HepG2 (cell line): ENCODE data around the gene PPM1H. TPM values are rescaled to one million over a fixed set of nuclear protein-coding genes. Genes with fewer than 3 reads are reported as not detected.

Experiments used
- ATAC-seq: fragments of 200-7000 bp; cut with Tn5 transposase; 3 replicates; pipeline ENCODE4 v1.9.1; 2020; ENCODE audit warnings: mild to moderate bottlenecking, moderate library complexity
- BruUV-seq: library from RNA; stranded (reverse); fragments of 400-500 nt; replicated peaks from 2 replicates; lab custom pipeline; 2021; lab: Mats Ljungman, UMichigan
- CTCF ChIA-PET: fragments of 300-600 bp; formaldehyde crosslinking; extraction: SDS; loops from one replicate; lab custom pipeline; 2021; ENCODE audit warnings: low total read pairs, inconsistent platforms, low intra/inter-chr PET ratio; lab: Yijun Ruan, JAX
- POLR2A ChIA-PET: fragments of 350-600 bp; sonication (Branson Sonifier 250); formaldehyde crosslinking; loops from one replicate; lab custom pipeline; 2020; ENCODE audit warnings: antibody characterized with exemption, inconsistent platforms; lab: Yijun Ruan, JAX
- DNase-seq: peaks from one replicate; pipeline ENCODE4 v3.0.0-alpha.2; 2015; ENCODE audit warnings: low spot score
- FAIRE-seq: peaks from 3 replicates; lab custom pipeline; 2011; peaks lifted over from hg19 to GRCh38; lab: Jason Lieb, UNC
- H2AFZ ChIP-seq: one replicate; pipeline ENCODE4 v1.6.1; 2011; ENCODE audit warnings: low read length, inconsistent platforms
- H3K27ac ChIP-seq: fragments of 300-600 bp; 3 replicates; pipeline ENCODE4 v1.8.0; 2011; ENCODE audit warnings: mixed run types, mild to moderate bottlenecking, mixed read lengths, low read length, inconsistent platforms; ENCODE audit not compliant: insufficient read depth; ENCODE audit errors: extremely low read length
- H3K27me3 ChIP-seq, 2 experiments: fragments of 200-600 bp in 1 of 2; 2 replicates in 1 of 2; 3 replicates in 1 of 2; pipeline versions ENCODE4 v1.6.0 to v1.8.0; 2011; ENCODE audit warnings: low read length in 2 of 2, mild to moderate bottlenecking in 2 of 2, moderate library complexity in 2 of 2, inconsistent platforms in 1 of 2; ENCODE audit not compliant: insufficient read depth in 2 of 2, control insufficient read depth in 1 of 2
- H3K36me3 ChIP-seq, 2 experiments: fragments of 200-600 bp in 1 of 2; replicated peaks in 1 of 2; 2 replicates in 1 of 2; 3 replicates in 1 of 2; pipeline versions ENCODE4 v1.5.1 to v1.8.0; 2011; ENCODE audit warnings: low read length in 2 of 2, inconsistent platforms in 1 of 2; ENCODE audit not compliant: insufficient read depth in 2 of 2, control insufficient read depth in 1 of 2
- H3K4me1 ChIP-seq: 2 replicates; pipeline ENCODE4 v1.5.1; 2012; ENCODE audit warnings: low read length, inconsistent platforms; ENCODE audit not compliant: insufficient read depth
- H3K4me2 ChIP-seq: 2 replicates; pipeline ENCODE4 v1.6.0; 2011; ENCODE audit warnings: low read depth, low read length, inconsistent platforms
- H3K4me3 ChIP-seq, 3 experiments: fragments of 200-600 bp in 1 of 3; sonication (generic), shearing (Covaris generic) in 1 of 3; replicated peaks in 1 of 3; 2 replicates each; pipeline ENCODE4 v1.5.1; 2011 to 2016; ENCODE audit warnings: low read length in 3 of 3, inconsistent platforms in 2 of 3, low read depth in 2 of 3, mild to moderate bottlenecking in 2 of 3, control low read depth in 1 of 3, mixed read lengths in 1 of 3; ENCODE audit not compliant: insufficient read depth in 1 of 3
- H3K79me2 ChIP-seq: one replicate; pipeline ENCODE4 v1.6.1; 2011; ENCODE audit warnings: low read length, inconsistent platforms; ENCODE audit not compliant: insufficient read depth
- H3K9ac ChIP-seq: 2 replicates; pipeline ENCODE4 v1.6.0; 2011; ENCODE audit warnings: mild to moderate bottlenecking, low read depth, low read length, inconsistent platforms; ENCODE audit not compliant: insufficient read depth
- H3K9me3 ChIP-seq: 2 replicates; pipeline ENCODE4 v1.5.1; 2012; ENCODE audit warnings: mild to moderate bottlenecking, low read length
- H4K20me1 ChIP-seq: 2 replicates; pipeline ENCODE4 v1.6.0; 2011; ENCODE audit warnings: inconsistent platforms, mild to moderate bottlenecking, low read length, moderate library complexity; ENCODE audit not compliant: insufficient read depth
- FOXO1 ChIP-seq: sonication (generic); formaldehyde crosslinking; IDR thresholded peaks from 2 replicates; pipeline ENCODE4 v1.4.0; 2020; ENCODE audit warnings: missing genetic modification reagents
- GRHL1 ChIP-seq: sonication (generic); formaldehyde crosslinking; conservative IDR thresholded peaks from 2 replicates; pipeline ENCODE4 v1.8.0; 2022; ENCODE audit warnings: missing genetic modification reagents
- IRX3 ChIP-seq: sonication (generic); formaldehyde crosslinking; IDR thresholded peaks from 2 replicates; pipeline ENCODE4 v1.8.1; 2023; ENCODE audit warnings: mild to moderate bottlenecking, low read depth, missing genetic modification reagents, borderline replicate concordance
- POLR2A ChIP-seq, 2 experiments: IDR thresholded peaks; 2 replicates each; pipeline ENCODE4 v1.6.1; 2011; ENCODE audit warnings: low read depth in 2 of 2, low read length in 2 of 2, mild to moderate bottlenecking in 1 of 2, moderate library complexity in 1 of 2; ENCODE audit not compliant: insufficient read depth in 1 of 2
- RFX5 ChIP-seq: IDR thresholded peaks from 2 replicates; pipeline ENCODE4 v1.6.1; 2011; ENCODE audit warnings: low read depth, low read length, improper control_type of control experiment
- STAG1 ChIP-seq: sonication (generic); formaldehyde crosslinking; IDR thresholded peaks from 2 replicates; pipeline ENCODE4 v1.4.0; 2020; ENCODE audit warnings: missing genetic modification reagents
- TFDP1 ChIP-seq: IDR thresholded peaks from 2 replicates; pipeline ENCODE4 v1.6.1; 2016; ENCODE audit warnings: missing compliant biosample characterization, missing genetic modification reagents, borderline replicate concordance
- U2AF1 ChIP-seq: fragments of 200-400 bp; formaldehyde crosslinking; optimal IDR thresholded peaks from 2 replicates; pipeline ENCODE3; 2017; ENCODE audit warnings: mild to moderate bottlenecking, low read depth, low read length
- ZC3H13 ChIP-seq: sonication (generic); formaldehyde crosslinking; IDR thresholded peaks from 2 replicates; pipeline ENCODE4 v1.8.1; 2023; ENCODE audit warnings: mild to moderate bottlenecking, missing genetic modification reagents, moderate library complexity
- ZFP36 ChIP-seq: fragments of 150-350 bp; IDR thresholded peaks from 2 replicates; pipeline ENCODE4 v1.6.1; 2018; ENCODE audit warnings: borderline replicate concordance, low read length, low read depth; ENCODE audit not compliant: partially characterized antibody
- ZNF275 ChIP-seq: sonication (generic); formaldehyde crosslinking; IDR thresholded peaks from 2 replicates; pipeline ENCODE4 v1.8.0; 2022; ENCODE audit warnings: missing genetic modification reagents, mild to moderate bottlenecking, inconsistent platforms, borderline replicate concordance
- ZNF343 ChIP-seq: sonication (generic); formaldehyde crosslinking; IDR thresholded peaks from 2 replicates; pipeline ENCODE4 v1.4.0; 2020; ENCODE audit warnings: mild to moderate bottlenecking, missing genetic modification reagents
- ZNF503 ChIP-seq: sonication (generic); formaldehyde crosslinking; IDR thresholded peaks from 2 replicates; pipeline ENCODE4 v1.4.0; 2020; ENCODE audit warnings: missing genetic modification reagents
- ZNF543 ChIP-seq: sonication (generic); formaldehyde crosslinking; IDR thresholded peaks from 2 replicates; pipeline ENCODE4 v1.4.0; 2020; ENCODE audit warnings: mild to moderate bottlenecking, missing genetic modification reagents
- ZNF557 ChIP-seq: sonication (generic); formaldehyde crosslinking; IDR thresholded peaks from 2 replicates; pipeline ENCODE4 v1.4.0; 2020; ENCODE audit warnings: missing genetic modification reagents
- ZNF567 ChIP-seq: sonication (generic); formaldehyde crosslinking; IDR thresholded peaks from 2 replicates; pipeline ENCODE4 v1.8.1; 2023; ENCODE audit warnings: mild to moderate bottlenecking, missing genetic modification reagents, borderline replicate concordance
- ZNF615 ChIP-seq: sonication (generic); formaldehyde crosslinking; IDR thresholded peaks from 2 replicates; pipeline ENCODE4 v1.5.0; 2020; ENCODE audit warnings: mild to moderate bottlenecking, missing genetic modification reagents, borderline replicate concordance
- ZNF766 ChIP-seq: sonication (generic); formaldehyde crosslinking; IDR thresholded peaks from 2 replicates; pipeline ENCODE4 v1.5.0; 2020; ENCODE audit warnings: missing genetic modification reagents, borderline replicate concordance
- ZNF841 ChIP-seq: sonication (generic); formaldehyde crosslinking; IDR thresholded peaks from 2 replicates; pipeline ENCODE4 v1.8.1; 2023; ENCODE audit warnings: missing genetic modification reagents, borderline replicate concordance
- WGBS: methylation state at CpG from one replicate; pipeline ENCODE4 v1.1.6; 2017; ENCODE audit warnings: low lambda C conversion rate; 5-methylcytosine and 5-hydroxymethylcytosine counted together
- in situ Hi-C: cut with HindIII; loops from 2 replicates; pipeline ENCODE4 v1.10.0; 2017; ENCODE audit warnings: low pct_unique_long_range_greater_than_20kb; ENCODE audit not compliant: extremely low pct_ligation_motif_present
- intact Hi-C: fragments of 100-400 bp; cut with micrococcal nuclease; formaldehyde crosslinking; loops from one replicate; pipeline ENCODE4 v1.10.0; 2022; ENCODE audit not compliant: unreplicated experiment
- polyA plus RNA-seq, 8 experiments: library from polyadenylated mRNA; depleted of rRNA in 3 of 8; stranded (reverse) in 7 of 8; unstranded in 1 of 8; fragments of >200 nt; fragmentation: Illumina TruSeq in 4 of 8; extraction: Trizol in 4 of 8; gene quantifications; 2 replicates each; pipeline versions ENCODE4 v1.2.1 to v1.2.3, GENCODE V29; 2011 to 2016; ENCODE audit warnings: low read depth in 4 of 8, missing spikeins in 1 of 8, mixed read lengths in 1 of 8; ENCODE audit not compliant: insufficient read depth in 1 of 8
- total RNA-seq, 5 experiments: library from RNA; depleted of rRNA; stranded (reverse); fragments of >200 nt; fragmentation: Illumina TruSeq; extraction: Trizol; gene quantifications; 2 replicates each; pipeline ENCODE4 v1.2.3, GENCODE V29; 2016; ENCODE audit warnings: low read depth in 1 of 5

PPM1H gene
- total and polyA plus RNA-seq, 2 of the 13 experiments (the other 11 are each of a cell fraction or from before 2014, with no cell fraction given): 29.1 to 38.1 TPM

- H3K4me3 ChIP-seq: no peak overlapping the region
- no peaks in the 10 kb centered on the region for H3K27me3 ChIP-seq
- in situ Hi-C loops: no loop called here
- 89% methylated on average over 2 of the region's 2 CpGs for WGBS
- no TSS peak for BruUV-seq
- ChIA-PET CTCF (no interaction called here), POLR2A (no interaction called here)
- no peak for FAIRE-seq
- peaks cover 5 to 24% of the 10 kb centered on the region in 2 experiments for H3K36me3 ChIP-seq
- no peaks in the 10 kb centered on the region for H3K9me3 ChIP-seq
- H4K20me1 ChIP-seq: no peaks in the 10 kb centered on the region
- H3K4me1 ChIP-seq: peaks cover 23% of the 10 kb centered on the region
- H3K9ac ChIP-seq: no peak overlapping the region
- no peak overlapping the region for H2AFZ ChIP-seq
- no peak overlapping the region for H3K27ac ChIP-seq
- no peaks in the 10 kb centered on the region for H3K79me2 ChIP-seq
- intact Hi-C loops: no loop called here
- no peak overlapping the region for H3K4me2 ChIP-seq
- no peak for ATAC-seq
- TF ChIP-seq ZFP36: no peak
- TF ChIP-seq ZNF841 (CRISPR knock-in tag): no peak
- no peak for TF ChIP-seq U2AF1
- no peak for TF ChIP-seq ZC3H13 (CRISPR knock-in tag)
- TF ChIP-seq GRHL1 (CRISPR knock-in tag): no peak
- TF ChIP-seq RFX5: no peak
- TF ChIP-seq ZNF343: no peak
- no peak for TF ChIP-seq ZNF766 (CRISPR knock-in tag)
- no peak for TF ChIP-seq ZNF615
- TF ChIP-seq ZNF567 (CRISPR knock-in tag): no peak
- no peak for TF ChIP-seq POLR2A (IDR thresholded peaks at IDR 0.05; ENCODE audit: insufficient read depth in 1 of 2, low read depth in 2 of 2, low read length in 2 of 2)
- TF ChIP-seq ZNF275 (CRISPR knock-in tag): no peak
- no peak for TF ChIP-seq ZNF543 (CRISPR knock-in tag)
- TF ChIP-seq ZNF557 (CRISPR knock-in tag): no peak
- TF ChIP-seq IRX3 (CRISPR knock-in tag): no peak
- no peak for TF ChIP-seq TFDP1 (CRISPR knock-in tag)
- no peak for TF ChIP-seq FOXO1 (CRISPR knock-in tag)
- TF ChIP-seq STAG1: no peak
- TF ChIP-seq ZNF503 (CRISPR knock-in tag): no peak
- no peak for DNase-seq
Observed at GRCh38 chr12:62642486-62642885, 292.5 kb downstream of the PPM1H start.
